Endothelial cell of hepatic sinusoid (primary cell): ENCODE data around the gene CAMTA1.
"Not testable (repeated sequence)": the region's sequence is repeated elsewhere in the genome, so short reads cannot be mapped to it uniquely, and the experiment has no call there.

Source experiments
- in situ Hi-C: cut with HindIII; loops from 2 replicates; pipeline ENCODE4 v1.10.0; 2017; ENCODE audit warnings: low sequenced_read_pairs

CAMTA1 gene

GRCh38 chr1:7119156-7119555, 333.9 kb downstream of the CAMTA1 start:
- in situ Hi-C loops: no loop called here

GRCh38 chr1:7120863-7121621, 335.8 kb downstream of the CAMTA1 start:
- in situ Hi-C loops: no loop called here

GRCh38 chr1:7121622-7121988, 336.4 kb downstream of the CAMTA1 start:
- in situ Hi-C loops: no loop called here

GRCh38 chr1:7127322-7128075, 342.2 kb downstream of the CAMTA1 start:
- in situ Hi-C loops: no loop called here

- in situ Hi-C loops: no loop called here
These were observed 343.0 kb downstream of the CAMTA1 start for GRCh38 chr1:7128293-7128692.

GRCh38 chr1:7130127-7130526, 344.9 kb downstream of the CAMTA1 start:
- in situ Hi-C loops: no loop called here

- in situ Hi-C loops: loop anchor here (5.0 kb wide), 1 partner anchor 88 kb away; no protein-coding TSS in a partner anchor
These were observed 350.2 kb downstream of the CAMTA1 start for GRCh38 chr1:7135493-7135892.

GRCh38 chr1:7136166-7136953, 351.1 kb downstream of the CAMTA1 start:
- in situ Hi-C loops: loop anchor here (5.0 kb wide), 1 partner anchor 89 kb away; no protein-coding TSS in a partner anchor

- in situ Hi-C loops: no loop called here
These were observed 355.0 kb downstream of the CAMTA1 start for GRCh38 chr1:7140251-7140650.

GRCh38 chr1:7145947-7146346, 360.7 kb downstream of the CAMTA1 start:
- in situ Hi-C loops: no loop called here

- in situ Hi-C loops: no loop called here
These were observed 361.5 kb downstream of the CAMTA1 start for GRCh38 chr1:7146710-7147109.

- in situ Hi-C loops: not testable (repeated sequence)
These were observed 362.5 kb downstream of the CAMTA1 start for GRCh38 chr1:7147581-7148282.

GRCh38 chr1:7149080-7149838, 364.0 kb downstream of the CAMTA1 start:
- in situ Hi-C loops: no loop called here

- in situ Hi-C loops: no loop called here
These were observed 365.5 kb downstream of the CAMTA1 start for GRCh38 chr1:7150724-7151280.

GRCh38 chr1:7151978-7152377, 366.7 kb downstream of the CAMTA1 start:
- in situ Hi-C loops: no loop called here

- in situ Hi-C loops: no loop called here
These were observed 367.4 kb downstream of the CAMTA1 start for GRCh38 chr1:7152655-7153054.

- in situ Hi-C loops: no loop called here
These were observed 368.2 kb downstream of the CAMTA1 start for GRCh38 chr1:7153464-7153863.

- in situ Hi-C loops: loop anchor here (5.0 kb wide), 1 partner anchor 33 kb away; no protein-coding TSS in a partner anchor
These were observed 374.0 kb downstream of the CAMTA1 start for GRCh38 chr1:7159116-7159781.

GRCh38 chr1:7168554-7168953, 383.3 kb downstream of the CAMTA1 start:
- in situ Hi-C loops: not testable (repeated sequence)
